Activated CD8-positive, alpha-beta memory T cell treated with anti-CD3 and anti-CD28 coated beads for 36 hours (primary cell): ENCODE results near the gene PBRM1. TPM values are rescaled to one million over a fixed set of nuclear protein-coding genes. Genes with fewer than 3 reads are reported as not detected.
"Not testable (repeated sequence)": the region's sequence is repeated elsewhere in the genome, so short reads cannot be mapped to it uniquely, and the experiment has no call there.

Source experiments
- CTCF ChIA-PET: fragments of 350-600 bp; sonication (Branson Sonifier 250); formaldehyde crosslinking; loops from one replicate; lab custom pipeline; 2021; ENCODE audit warnings: antibody characterized with exemption; lab: Charles Lee
- POLR2A ChIA-PET: fragments of 350-600 bp; sonication (Branson Sonifier 250); formaldehyde crosslinking; loops from one replicate; lab custom pipeline; 2021; ENCODE audit warnings: antibody characterized with exemption; lab: Charles Lee
- total RNA-seq, 2 experiments: library from RNA; stranded (reverse); gene quantifications; one replicate each; pipeline ENCODE4 v1.2.3, GENCODE V29; 2021

The PBRM1 gene
- total RNA-seq, 2 experiments from 2014 or later = 65.4 to 71.2 TPM

DNA sequence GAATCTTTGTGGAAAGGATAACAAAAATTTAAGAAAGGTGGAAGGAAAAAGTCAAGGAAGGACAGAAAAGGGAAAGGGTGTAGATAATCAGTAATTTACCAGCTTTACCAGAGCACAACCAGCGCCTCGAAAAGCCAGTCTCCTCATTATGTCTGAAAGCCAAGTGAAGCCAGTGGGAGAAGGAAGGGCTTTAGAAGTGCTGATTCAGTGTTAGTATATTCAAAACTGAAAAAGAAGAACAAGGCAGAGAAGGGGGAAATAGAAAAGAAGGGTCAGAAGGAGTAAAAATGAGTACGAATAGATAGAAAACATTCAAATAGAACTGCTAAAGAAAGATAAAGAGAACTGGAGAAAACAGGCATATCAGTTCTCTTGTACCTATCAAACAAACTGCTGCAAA lies 4.1 kb downstream of the PBRM1 start:
- ChIA-PET POLR2A (no interaction called here), CTCF (interaction anchor here (1.0 to 3.0 kb wide), 2 partner anchors 11 to 24 kb away, joined by 3 to 12 read pairs; partner anchors contain the start of genes GLT8D1 and SPCS1)

- CTCF ChIA-PET = interaction anchor here (0.6 kb wide), 1 partner anchor 359 kb away, joined by 5 read pairs; no protein-coding TSS in a partner anchor
- POLR2A ChIA-PET = no interaction called here
These were observed 5.9 kb downstream of the PBRM1 start for GRCh38 chr3:52679811-52680210.

DNA sequence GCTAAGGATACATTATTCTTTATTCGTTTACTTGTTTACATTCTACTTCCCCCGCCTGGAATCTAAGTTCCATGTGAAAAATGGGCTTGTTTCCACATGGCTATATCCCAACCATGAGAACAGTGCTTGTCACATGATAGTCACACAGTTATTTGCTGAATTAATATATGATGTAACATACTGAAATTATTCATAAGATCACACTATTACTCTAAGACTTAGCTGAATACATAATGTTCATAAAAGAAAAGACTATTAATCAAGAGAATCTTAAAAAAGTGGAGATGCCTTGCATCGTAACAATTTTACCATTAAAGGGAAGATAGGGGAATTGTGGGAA lies 6.5 kb downstream of the PBRM1 start:
- ChIA-PET POLR2A (no interaction called here), CTCF (interaction anchor here (0.6 kb wide), 1 partner anchor 358 kb away, joined by 5 read pairs; no protein-coding TSS in a partner anchor)

GRCh38 chr3:52678265-52679198 lies 7.2 kb downstream of the PBRM1 start:
- ChIA-PET POLR2A (interaction anchor here (0.6 kb wide), 1 partner anchor 753 kb away, joined by 4 read pairs; no protein-coding TSS in a partner anchor), CTCF (interaction anchor here (0.6 kb wide), 1 partner anchor 402 kb away, joined by 4 read pairs; no protein-coding TSS in a partner anchor)

DNA sequence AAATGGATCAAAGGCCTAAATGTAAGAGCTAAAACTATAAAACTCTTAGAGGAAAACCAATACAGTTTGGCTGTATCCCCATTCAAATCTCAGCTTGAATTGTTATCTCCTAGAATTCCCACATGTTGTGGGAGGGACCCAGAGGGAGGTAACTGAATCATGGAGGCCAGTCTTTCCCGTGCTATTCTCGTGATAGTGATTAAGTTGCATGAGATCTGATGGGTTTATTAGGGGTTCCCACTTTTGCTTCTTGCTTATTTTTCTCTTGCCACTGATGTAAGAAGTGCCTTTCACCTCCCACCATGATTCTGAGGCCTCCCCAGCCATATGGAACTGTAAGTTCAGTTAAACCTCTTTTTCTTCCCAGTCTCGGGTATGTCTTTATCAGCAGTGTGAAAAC lies 9.5 kb downstream of the PBRM1 start:
- CTCF ChIA-PET, POLR2A ChIA-PET: not testable (repeated sequence)

DNA sequence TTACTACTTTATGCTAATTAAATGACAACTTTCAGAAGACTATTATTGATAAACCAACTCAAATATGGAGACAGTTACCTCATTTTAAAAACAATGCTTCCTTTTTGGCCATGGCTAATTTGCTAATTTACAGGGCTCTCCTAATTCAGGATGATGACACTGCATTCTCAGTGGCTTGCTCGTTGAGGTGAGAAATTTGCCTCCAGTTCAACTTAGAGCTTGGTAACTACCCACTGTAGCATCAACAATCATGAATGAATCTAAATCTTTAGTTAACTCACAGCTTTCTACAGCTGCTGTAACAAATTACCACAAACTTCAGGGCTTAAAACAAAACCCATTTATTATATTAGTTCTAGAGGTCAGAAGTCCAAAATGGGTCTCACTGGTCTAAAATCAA lies 14.0 kb downstream of the PBRM1 start:
- CTCF ChIA-PET = interaction anchor here (0.6 to 1.5 kb wide), 2 partner anchors 12 to 62 kb away, joined by 3 to 12 read pairs; no protein-coding TSS in a partner anchor
- POLR2A ChIA-PET = interaction anchor here (1.3 kb wide), 2 partner anchors 11 to 13 kb away, joined by 6 to 8 read pairs; partner anchors contain the start of genes GNL3 and PBRM1

GRCh38 chr3:52670621-52671521 lies 14.8 kb downstream of the PBRM1 start:
- ChIA-PET CTCF (interaction anchor here (1.5 kb wide), 1 partner anchor 12 kb away, joined by 12 read pairs; no protein-coding TSS in a partner anchor), POLR2A (interaction anchor here (1.3 kb wide), 2 partner anchors 11 to 14 kb away, joined by 6 to 8 read pairs; partner anchors contain the start of genes GNL3 and PBRM1)

- ChIA-PET POLR2A (no interaction called here), CTCF (interaction anchor here (1.1 kb wide), 1 partner anchor 133 kb away, joined by 3 read pairs; no protein-coding TSS in a partner anchor)
These were observed 22.6 kb downstream of the PBRM1 start for GRCh38 chr3:52663098-52663497.

DNA sequence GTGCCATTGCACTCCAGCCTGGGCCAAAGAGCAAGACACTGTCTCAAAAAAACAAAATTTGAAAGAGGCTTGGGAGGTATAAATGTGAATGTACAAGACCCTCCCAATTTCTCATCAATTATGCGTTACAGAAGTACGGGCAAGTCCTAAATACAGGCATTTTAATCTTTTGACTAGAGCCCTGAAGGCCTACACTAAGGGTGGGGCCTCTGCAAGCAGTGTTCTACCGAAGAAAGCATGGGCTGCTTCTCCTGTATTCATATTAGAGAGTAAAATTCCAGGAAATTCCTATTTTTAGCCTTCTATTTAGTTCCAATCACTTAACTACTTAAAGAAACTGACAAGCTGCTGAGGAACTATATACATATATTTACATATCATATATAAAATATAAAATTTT lies 25.7 kb downstream of the PBRM1 start:
- CTCF ChIA-PET = no interaction called here
- POLR2A ChIA-PET = no interaction called here

GRCh38 chr3:52655895-52656294 lies 29.8 kb downstream of the PBRM1 start:
- CTCF ChIA-PET = interaction anchor here (1.5 kb wide), 1 partner anchor 51 kb away, joined by 3 read pairs; no protein-coding TSS in a partner anchor
- POLR2A ChIA-PET = no interaction called here

DNA sequence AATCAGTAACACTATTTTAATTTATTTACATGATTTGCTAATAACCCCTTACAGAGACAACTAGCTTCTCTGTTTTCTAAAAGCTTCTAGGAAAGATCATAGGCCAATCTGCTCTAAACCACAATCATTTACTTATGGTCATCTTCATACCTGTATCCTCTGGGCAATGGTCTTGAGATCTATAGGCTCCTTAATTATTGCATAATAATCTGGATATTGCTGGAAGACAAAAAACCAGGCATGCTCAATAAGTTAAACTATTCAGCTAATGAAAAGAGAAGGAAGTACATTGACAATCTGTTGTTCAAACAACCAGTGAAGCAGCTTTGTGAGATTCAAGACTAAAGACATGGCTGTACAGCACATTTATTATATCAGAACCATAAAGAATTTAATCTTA lies 34.1 kb downstream of the PBRM1 start:
- CTCF ChIA-PET = interaction anchor here (0.5 to 0.7 kb wide), 2 partner anchors 15 to 271 kb away, joined by 3 read pairs; no protein-coding TSS in a partner anchor
- POLR2A ChIA-PET = no interaction called here

- POLR2A ChIA-PET = no interaction called here
- CTCF ChIA-PET = no interaction called here
These were observed 35.3 kb downstream of the PBRM1 start for GRCh38 chr3:52650439-52650838.

DNA sequence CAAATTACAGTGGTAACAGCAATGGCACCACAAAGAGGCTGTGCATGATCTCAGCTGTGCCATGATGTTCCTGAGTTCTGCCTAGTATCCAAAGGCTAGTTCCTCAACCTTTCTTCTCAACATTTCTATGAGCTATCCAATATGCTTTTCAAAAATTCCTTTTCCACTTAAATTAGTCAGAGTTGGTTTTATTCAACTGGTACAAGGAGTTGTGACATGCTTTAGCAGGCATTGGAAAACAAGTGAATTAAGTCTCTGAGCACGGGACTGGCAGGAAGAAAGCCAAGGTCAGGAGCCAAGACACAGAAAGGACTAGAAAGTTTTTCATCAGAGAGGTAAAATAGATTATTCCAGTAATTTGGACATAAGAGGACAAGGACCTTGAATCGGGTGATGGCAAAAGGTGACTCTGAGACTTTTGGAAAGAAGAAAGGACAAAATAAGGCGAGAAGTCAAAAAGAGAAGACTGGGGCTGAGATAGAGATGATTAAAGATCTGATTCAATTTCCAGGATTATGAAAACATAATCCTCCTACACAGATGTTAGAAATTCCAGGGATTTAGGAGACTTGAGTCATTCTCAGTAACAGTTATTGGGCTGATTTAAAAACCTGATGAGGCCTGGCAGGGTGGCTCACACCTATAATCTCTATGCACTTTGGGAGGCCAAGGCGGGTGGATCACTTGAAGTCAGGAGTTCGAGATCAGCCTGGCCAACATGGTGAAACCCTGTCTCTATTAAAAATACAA lies 36.1 kb downstream of the PBRM1 start:
- CTCF ChIA-PET = no interaction called here
- POLR2A ChIA-PET = no interaction called here

DNA sequence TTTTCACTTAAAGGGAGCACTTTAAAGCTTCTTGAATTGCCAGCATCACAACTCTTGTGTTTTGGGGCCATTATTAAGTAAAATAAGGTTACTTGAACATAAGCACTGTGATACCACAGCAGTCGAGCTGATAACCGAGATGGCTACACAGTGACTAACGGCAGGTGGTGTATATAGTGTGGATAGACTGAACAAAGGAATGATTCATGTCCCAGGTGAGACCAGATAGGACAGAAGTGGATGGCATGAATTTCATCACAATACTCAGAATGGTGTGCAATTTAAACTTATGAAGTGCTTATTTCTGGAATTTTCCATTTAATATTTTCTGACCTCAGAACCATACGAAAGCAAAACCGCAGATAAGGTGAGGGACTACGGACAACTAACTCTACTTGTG lies 40.2 kb downstream of the PBRM1 start:
- ChIA-PET CTCF (interaction anchor here (0.7 kb wide), 1 partner anchor 213 kb away, joined by 3 read pairs; no protein-coding TSS in a partner anchor), POLR2A (interaction anchor here (0.6 kb wide), 2 partner anchors 23 to 24 kb away, joined by 4 read pairs; no protein-coding TSS in a partner anchor)

DNA sequence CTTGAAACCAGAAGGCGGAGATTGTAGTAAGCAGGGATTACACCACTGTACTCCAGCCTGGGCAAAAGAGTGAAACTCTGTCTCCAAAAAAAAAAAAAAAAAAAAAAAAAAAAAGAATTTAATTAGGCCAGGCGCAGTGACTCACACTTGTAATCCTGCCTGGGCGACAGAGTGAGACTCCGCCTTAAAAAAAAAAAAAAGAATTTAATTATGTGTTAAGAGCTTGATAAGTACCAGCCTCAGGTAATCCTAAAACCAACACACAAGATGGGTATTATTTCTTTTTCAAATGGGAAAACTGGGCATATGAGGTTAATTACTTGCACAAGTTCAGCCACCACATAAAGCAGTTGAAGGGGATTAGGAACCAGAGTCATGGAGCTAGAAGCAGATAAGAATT lies 49.0 kb downstream of the PBRM1 start:
- ChIA-PET CTCF (no interaction called here), POLR2A (no interaction called here)

DNA sequence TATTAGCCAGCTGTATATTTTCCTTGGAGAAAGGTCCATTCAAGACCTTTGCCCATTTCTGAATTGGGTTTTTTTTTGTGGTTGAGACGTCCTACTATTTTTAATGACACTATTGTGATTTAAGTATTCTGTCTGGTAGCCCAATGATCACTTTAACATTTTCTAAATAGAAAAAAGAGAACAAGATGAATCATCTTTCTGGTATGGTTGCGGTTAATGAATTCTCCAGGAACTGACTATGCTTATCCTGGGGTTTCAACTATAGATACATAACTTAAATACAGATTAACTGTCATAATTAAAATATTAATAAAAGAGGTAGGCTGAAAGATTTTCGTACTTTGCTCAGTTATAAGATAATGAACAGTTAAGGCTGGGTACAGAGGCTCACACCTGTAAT lies 51.9 kb downstream of the PBRM1 start:
- ChIA-PET CTCF (no interaction called here), POLR2A (no interaction called here)

DNA sequence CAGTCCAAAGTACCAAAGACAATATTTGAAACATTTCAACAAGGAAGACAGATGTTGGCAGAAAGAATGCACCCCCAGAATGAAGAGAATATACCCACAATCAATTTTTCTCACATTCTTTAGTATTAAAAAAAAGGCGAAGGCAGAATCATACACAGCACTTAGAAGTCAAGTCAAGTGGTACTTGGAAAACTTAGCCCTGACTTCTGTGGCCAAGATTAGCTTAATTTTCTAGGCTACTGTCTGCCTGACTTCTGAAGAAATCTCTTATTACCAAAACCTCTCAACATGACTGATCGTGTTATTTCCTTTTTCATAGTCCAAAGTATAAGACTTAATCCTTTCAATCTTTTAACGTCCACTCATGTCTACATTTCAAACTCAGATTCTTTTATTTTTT lies 60.7 kb downstream of the PBRM1 start:
- CTCF ChIA-PET = no interaction called here
- POLR2A ChIA-PET = no interaction called here

GRCh38 chr3:52623234-52623792 lies 62.4 kb downstream of the PBRM1 start:
- ChIA-PET POLR2A (interaction anchor here (0.6 to 0.7 kb wide), 2 partner anchors 16 to 22 kb away, joined by 3 to 4 read pairs; no protein-coding TSS in a partner anchor), CTCF (no interaction called here)
